HG02610 (cell line): ENCODE results near the gene EZR.

Experiments
- ATAC-seq: cut with Tn5 transposase; IDR thresholded peaks from one replicate; pipeline ENCODE4 v1.9.1; 2021; ENCODE audit warnings: mild to moderate bottlenecking, moderate library complexity; ENCODE audit not compliant: unreplicated experiment

Gene EZR

DNA sequence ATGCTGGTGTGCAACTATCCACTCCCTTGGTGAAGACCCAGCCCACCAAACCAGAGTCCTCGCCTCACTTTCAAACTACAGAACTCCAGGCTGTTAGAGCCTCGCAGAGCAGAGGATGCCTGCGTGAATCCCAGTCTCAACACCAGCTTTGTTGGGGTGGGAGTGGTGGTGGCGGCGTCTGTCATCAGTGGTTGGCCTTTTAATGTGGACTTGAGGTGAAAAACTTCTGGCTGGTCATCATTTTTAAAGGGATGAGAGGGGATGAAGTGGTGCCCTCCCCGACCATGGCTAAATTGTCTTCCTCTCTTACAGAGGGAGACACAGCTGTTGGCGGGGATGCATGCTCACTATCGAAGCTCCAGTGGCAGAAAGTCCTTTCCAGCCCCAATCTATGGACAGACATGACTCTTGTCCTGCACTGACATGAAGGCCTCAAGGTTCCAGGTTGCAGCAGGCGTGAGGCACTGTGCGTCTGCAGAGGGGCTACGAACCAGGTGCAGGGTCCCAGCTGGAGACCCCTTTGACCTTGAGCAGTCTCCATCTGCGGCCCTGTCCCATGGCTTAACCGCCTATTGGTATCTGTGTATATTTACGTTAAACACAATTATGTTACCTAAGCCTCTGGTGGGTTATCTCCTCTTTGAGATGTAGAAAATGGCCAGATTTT is 54.9 kb downstream of the EZR start:
- no peak for ATAC-seq

DNA sequence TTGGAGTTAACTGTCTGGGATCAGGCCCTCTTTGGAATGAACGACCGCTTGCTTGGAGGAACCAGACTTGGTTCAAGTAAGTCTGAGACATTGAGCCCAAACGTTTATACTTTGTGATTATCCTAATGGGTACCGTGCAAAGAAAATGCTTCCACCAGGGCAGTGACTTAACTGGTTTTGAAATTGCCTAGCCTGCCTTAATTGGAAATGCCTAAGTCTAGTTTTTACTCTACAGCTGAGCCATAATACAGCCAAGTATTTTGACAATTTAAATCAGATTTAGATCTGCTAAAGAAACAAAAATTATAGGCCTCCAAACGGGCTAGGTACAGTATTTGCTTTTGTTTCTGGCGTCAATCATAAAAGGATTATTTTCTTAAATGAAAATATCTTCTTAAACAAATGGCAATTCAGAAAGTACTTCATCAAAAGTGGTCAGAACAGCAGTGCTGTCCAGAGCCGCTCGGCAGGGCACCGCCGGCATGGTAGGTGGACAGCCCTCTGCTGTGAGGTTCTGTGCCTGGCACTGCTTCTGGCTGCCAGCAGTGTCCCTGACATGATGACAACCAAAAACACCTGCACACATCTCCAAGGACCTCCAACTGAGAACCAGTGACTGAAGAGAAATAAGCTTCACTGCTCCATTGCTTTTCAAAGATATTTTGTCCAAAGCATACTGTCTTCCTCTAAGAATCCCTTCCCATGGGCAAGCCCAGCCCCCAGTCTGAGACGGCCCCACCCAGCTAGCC is 55.6 kb downstream of the EZR start:
- no peak for ATAC-seq

DNA sequence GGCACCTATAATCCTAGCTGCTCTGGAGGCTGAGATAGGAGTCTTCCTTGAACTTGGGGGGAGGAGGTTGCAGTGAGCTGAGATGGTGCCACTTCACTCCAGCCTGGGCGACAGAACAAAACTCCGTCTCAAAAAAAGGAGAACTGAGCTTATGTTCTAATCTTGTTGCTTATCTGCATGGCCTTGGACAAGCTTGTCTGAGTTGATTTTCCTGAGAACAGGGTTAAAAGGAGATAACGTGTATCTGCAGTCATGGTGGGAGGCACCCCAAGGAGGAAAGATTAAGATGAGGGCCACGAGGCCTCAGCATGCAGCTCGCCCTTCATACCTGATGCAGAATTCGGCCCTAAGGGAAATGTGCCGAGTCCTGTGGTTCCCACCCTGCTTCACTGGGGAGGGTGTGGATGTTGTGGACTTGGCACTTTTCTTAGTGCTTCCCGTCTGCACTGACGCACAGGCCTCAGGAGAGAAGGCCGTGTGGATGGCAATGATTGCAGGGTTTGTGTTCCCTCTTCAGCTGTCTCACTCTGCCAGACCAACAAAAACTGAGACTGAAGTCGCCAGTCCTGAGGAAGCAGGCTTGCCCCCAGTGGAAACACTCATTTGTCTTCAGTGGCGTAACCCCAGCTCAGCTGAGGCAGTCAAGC is 56.3 kb downstream of the EZR start:
- ATAC-seq: no peak

DNA sequence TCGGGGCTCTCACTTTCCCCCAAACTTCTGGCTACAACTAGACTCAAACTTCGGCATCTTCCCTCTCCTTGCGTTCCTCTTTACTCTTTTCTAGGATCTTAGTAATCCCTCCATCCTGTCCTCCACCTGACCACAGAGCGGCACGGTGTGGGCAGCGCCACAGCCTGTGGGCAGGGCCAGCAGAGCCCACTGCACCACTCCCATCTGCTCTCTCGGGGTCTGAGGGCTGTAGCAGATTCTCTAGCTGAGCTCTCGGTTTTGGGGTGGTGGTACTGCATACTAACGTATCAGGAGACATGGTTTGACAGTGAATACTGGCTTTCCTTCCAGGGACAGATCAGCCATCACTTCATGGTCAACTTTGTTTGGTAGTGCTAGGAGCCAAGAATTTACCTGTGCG is 57.4 kb downstream of the EZR start:
- ATAC-seq: no peak

DNA sequence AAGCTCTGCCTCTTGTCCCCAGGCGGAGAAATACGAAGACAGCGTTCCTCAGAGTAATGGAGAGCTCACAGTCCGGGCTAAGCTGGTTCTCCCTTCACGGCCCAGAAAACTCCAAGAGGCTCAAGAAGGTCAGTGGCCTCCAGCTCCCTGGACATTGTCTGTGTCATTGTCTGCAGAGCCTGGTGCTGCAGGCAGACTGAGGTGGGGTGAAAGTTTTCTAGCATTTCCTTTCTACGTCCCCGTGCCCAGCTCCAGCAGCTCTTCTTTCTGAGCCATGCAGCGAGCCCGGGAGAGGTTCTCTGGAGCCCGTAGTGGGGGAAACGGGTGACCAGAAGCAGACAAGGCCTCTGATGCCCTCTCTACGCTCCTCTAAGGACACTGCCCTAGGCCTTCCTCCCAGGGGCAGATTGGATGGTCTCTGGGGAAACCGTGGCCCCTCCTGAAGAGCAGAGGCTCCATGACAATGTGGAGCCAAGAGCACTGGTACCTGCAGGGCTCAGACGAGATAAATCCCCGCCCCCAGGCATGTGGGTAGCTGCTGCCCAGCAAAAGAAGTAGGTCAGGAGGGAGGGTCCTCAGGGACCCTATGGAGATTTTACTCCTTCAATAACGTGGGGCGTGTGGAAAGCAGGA is 58.4 kb downstream of the EZR start:
- no peak for ATAC-seq

DNA sequence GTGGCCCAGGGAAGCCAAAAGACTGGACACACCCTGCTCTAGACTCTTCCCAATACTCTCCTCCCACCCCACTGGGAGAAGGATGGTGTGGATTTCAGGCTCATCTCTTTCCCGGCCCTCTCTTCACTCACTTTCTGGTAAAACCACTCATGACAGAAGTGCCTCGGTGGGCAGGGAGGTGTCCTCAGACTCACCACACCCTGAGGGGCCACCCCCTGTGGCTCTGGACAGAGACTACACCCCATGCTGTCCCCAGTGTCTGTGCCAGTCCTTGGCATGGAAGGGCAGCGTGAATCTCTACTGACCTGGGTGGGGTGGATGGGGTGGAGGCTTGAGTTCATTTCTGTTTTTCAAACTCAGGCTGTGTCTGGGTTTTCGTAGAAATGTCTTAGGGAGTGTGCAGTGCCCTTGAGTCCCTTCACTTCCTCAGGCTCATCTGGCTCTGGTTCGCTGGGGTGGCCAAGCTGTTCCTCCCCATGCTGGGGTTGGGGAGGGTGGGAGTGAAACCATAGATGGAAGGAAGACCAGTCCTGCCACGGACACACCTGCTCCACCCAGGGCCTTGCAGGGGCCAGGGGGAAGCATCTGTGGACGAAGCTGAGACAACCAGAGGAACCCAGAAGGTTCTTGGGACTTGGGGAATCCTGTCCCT is 59.1 kb downstream of the EZR start:
- no peak for ATAC-seq

DNA sequence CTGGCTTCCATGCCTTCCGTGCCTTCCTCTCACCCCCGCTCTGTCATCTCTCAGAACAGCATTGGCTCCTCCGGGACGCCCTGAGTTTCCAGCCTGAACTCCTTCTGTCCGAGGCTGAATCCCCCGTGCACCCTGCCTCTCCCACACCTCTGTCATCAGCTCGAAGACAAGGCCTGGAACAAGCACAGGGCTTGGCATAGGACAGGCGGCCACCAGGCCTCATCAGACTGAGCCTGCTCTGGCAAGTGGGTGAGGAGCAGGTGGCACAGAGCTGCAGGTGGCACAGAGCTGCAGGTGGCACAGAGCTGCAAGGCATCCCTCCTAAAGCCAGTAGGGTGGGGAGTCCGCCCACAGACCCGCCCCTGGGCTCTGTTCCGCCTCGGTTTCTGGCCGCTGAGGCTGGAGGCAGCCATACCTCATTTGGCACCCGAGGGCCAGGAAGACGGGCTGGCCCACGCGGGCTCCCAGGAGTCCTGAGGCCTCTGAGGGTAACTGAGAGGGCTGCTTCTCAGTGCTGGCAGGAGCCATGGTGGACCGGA is 60.2 kb downstream of the EZR start:
- ATAC-seq: no peak

DNA sequence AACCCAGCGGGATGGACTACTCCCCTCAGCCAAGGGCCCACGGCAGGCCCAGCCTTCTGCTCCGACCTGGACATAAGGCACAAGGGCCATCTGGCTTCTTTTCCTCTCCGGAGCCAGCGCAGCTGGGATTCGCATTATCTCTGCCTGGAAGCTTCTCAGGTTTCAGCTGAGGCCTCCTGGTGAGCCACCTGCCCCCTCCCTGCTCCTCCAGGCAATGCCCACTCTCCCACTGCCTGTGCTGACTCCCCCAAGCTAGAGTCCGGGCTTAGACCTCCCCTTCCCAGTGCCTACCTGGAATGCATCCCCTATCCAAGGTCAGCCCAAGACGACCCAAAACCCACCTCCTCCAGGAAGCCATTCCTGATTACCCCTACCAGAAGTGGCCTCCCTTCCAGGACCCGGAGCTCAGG is 60.7 kb downstream of the EZR start:
- ATAC-seq: no peak

DNA sequence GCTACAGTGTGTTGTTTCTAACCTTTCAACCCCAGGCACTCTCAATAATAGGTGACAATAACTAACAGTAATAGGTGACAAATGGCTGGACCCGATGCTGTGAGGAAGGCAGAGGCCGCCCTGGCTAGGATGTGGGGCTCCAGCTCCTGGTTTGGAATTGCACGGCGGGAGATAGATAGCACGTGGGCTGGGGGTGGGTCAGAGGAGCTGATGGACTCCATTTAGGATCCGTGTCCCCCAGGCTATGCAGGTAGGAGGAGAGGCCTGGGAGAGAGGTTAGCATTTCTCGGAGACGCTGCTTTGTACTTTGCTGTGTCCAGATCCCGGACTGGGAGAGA is 61.4 kb downstream of the EZR start:
- no peak for ATAC-seq

DNA sequence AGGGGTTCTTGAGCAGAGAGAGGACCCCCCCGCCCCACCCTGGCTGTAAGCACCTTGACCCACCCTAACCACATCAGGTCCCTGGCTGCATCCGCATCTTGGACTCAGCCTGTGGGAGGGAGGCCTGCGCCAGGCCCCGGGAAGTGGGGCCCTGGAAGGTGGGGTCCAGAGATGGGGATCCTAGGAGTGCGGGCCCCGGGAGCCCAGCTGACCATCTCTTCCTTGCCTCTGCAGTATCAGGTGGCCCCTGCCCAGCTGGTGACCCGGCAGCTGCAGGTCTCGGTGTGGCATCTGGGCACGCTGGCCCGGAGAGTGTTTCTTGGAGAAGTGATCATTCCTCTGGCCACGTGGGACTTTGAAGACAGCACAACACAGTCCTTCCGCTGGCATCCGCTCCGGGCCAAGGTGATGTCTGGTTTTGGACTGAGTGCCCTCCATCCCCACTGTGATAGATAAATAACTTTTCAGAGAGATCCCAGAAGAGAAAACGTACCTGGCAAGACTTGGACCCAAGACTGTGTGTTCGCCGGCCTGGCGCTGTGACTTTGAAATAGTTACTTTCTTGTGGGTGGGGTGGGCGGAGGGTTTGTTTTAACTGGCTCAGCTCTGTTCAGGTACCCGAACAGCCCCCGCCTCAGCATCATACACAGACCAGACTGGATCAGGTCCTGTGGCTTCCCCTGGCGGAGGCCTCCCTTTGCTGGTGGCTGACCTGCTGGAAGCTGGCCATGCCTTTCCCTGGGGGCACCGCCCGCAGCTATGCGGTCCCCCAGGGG is 62.0 kb downstream of the EZR start:
- no peak for ATAC-seq

DNA sequence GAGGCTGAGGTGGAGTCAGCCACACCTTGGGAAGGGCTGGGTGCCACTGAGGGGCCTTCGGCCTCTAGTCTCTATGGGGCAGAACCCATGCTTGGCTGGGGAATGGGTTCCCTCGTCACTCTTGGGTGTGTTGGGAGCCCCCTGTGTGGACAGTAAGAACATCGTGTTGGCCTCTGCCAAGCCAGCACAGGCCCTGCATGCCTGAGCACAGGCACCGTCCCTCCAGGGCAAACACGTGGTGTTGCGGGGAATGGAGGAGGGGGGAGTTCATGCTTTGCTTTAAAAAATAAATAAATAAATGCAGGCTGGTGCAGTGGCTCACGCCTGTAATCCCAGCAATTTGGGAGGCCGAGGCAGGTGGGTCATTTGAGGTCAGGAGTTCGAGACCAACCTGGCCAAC is 63.0 kb downstream of the EZR start:
- no peak for ATAC-seq

DNA sequence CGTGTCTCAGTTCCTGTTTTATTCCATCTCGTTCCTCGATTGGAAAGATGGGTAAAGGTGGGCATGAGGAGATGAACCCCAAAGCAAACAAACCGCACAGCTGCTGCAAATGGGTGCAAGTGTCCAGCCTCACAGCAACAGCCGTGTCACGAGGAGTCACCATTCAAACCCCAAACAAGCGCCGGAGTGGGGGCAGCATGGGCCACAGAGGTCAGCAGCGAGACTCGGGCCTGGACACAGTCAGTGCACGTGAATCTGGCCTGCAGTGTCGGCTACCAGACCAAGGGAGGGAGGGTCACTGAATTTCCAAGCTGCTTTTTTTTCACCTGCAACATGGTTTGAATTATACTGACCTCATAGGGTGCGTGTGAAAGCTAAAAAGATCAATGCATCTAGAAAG is 63.5 kb downstream of the EZR start:
- no peak for ATAC-seq

DNA sequence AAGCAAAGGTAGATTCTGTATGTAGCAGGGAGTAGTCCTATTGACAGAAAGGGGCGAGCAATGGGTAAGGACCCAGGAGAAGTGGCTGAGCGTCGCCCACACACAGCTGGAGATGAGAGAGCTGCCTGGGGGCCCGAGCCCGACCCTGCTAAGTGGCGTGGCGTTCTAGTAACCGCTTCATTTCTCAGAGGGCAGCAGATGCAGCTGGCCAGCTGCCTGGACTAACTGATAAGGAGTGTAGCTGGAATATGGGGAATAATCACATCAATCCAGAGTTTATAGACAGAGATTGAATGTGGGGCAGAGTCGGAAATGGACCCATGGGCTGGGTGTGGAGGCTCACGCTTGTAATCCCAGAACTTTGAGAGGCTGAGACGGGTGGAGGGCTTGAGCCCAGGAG is 64.4 kb downstream of the EZR start:
- ATAC-seq: no peak

DNA sequence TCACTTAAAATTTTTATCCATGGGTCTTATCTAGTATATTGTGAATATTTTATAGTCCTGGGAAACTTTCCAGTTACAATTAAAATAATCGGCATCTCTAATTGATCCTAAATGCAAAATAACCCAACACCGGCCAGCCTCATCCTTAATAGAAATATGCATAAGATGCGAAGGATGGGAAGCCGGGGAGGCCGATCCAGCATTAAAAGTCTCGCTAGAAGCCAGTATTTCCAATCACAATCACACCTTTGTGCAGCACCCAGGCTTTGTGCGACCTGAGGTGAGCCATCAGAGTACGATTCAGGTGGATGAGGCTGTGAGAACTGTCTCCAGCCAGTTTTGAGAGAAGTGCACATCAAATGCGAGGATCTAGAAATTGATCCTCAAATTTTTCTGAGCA is 65.4 kb downstream of the EZR start:
- no peak for ATAC-seq

DNA sequence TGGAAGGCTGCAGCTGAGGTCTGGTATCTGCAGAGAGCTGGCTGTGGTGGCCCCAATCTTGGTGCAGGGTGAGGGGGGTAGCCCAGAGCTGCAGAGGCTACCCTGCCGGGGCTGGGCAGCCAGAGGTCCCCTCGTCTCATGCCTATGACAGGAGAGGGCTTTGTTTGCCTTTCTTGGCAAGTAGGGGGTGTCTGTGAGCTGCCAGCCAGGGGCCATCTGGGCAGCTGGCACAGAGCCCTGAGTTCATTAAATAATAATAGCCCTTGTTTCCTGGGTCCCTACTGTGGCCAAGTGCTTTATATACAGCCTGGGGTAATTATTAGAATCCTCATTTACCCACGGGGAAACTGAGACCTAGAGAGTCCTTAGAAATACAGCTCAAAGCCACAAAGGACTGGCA is 66.6 kb downstream of the EZR start:
- ATAC-seq: no peak

DNA sequence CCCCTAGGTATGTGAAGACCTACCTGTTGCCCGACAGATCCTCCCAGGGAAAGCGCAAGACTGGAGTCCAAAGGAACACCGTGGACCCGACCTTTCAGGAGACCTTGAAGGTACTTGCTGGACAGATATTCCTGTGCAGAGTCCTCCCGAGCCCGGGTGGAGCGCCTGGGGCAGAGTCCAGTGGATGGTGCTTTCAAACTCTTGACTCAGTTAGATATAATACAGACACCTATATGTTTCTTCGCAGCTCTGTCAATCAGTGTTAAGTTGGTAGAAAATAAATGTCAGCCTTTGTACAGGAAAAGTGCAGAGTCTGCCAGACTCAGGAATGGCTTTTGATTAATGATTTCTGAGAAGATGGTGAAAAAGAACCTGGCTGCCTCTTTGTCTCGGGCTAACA is 67.2 kb downstream of the EZR start:
- no peak for ATAC-seq

DNA sequence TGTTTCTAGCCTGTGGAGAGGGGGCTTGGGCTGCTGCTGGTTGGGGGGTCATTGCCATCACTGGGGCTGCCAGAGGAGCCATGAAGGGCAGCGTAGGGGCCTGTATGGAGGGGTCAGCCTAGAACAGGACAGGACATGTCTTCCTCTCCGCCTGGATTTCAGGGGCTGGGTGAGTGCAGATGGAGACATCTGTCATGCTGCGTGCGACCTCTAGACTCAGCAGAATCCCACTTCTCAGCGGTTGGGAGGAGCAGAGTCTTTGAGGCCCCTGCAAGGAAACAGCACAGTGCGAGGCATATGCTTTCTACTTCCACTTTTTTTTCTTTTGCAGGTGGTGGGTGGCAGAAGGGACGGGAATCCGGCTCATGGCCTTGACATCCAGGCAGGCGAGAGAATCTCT is 67.9 kb downstream of the EZR start:
- ATAC-seq: no peak

DNA sequence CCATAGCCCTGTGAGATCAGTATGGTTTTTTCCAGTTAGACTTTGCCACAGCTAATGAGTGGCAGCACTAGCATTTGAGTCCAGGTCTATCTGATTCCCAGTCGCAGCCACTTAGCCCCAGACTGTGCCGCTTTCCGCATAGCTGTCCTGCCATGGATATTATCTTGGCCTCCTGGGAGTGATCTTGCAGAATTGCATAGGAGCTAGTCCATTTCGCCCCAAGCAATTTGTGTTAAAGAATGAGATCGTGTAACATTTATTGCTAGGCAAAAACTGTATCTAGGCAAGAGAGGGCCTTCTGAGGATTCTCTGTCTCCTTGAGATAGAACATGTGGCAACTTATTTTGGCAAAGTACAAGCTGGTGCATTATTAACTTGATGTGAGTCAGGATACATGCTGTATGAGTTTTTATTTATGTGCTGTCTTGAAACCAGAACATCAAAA is 74.2 kb downstream of the EZR start:
- ATAC-seq: no peak

DNA sequence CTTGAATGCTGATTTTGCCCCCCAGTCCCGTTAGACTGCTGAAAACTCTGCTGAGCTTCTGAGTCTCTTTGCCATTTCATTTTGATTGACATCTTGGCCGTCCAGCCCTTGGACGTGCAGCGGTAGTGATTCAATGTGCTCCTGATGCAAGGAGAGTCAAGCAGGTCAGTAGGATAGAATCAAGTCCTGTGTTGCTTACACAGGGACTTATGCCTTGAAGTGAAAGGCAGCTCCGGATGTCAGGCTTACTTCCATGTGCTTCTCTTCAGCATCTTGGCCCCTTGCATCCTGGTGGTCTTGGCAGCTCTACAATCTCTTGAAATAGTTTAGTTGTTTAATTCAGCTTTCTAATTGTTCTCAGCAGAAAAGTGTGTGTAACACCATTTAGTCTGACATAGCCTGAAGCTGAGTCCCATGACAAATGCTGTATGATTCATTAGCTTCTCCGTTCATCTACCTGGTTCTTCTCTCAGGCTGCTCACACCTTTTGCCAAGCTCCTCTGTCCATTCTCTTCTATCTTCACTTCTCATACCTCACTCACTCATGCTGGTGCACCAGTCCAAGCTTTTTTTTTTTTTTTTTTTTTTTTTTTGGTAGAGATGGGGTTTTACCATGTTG is 76.0 kb downstream of the EZR start:
- ATAC-seq: no peak

DNA sequence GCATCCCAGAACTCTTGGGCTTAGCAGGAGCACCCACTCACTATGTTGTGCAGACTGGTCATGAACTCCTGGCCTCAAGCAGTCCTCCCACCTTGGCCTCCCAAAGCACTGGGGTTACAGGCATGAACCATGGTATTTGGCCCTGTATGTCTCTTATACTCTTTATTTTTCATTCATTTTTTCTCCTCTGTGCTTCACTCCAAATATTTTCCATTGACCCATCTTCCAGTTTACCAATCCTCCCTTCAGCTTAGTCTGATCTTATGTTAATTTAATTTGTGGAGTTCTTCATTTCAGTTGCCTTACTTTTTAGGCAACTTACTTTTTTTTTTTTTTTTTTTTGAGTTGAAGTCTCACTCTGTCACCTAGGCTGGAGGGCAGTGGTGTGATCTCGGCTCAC is 79.5 kb downstream of the EZR start:
- ATAC-seq: no peak
